H1 (cell line): ENCODE results near the gene FANCL. TPM values are rescaled to one million over a fixed set of nuclear protein-coding genes. Genes with fewer than 3 reads are reported as not detected.
A peak's percentile ranks its signal among the peaks of the same experiment; 100 is the strongest.
"Not testable (repeated sequence)": the region's sequence is repeated elsewhere in the genome, so short reads cannot be mapped to it uniquely, and the experiment has no call there.

Source experiments
- CTCF ChIA-PET: fragments of 300-600 bp; sonication (Branson Sonifier 250); formaldehyde crosslinking; loops from one replicate; lab custom pipeline; 2021; ENCODE audit not compliant: partially characterized antibody; lab: Charles Lee
- POLR2A ChIA-PET: fragments of 300-600 bp; sonication (Branson Sonifier 250); formaldehyde crosslinking; loops from one replicate; lab custom pipeline; 2021; ENCODE audit warnings: inconsistent platforms; ENCODE audit not compliant: partially characterized antibody; lab: Charles Lee
- DNase-seq, 2 experiments: peaks; one replicate each; pipeline versions ENCODE4 v3.0.0 to v3.0.0-alpha.2; 2010 to 2022; ENCODE audit warnings: low spot score in 2 of 2, low read depth in 1 of 2, mixed read lengths in 1 of 2
- FAIRE-seq: peaks from 2 replicates; lab custom pipeline; 2011; peaks lifted over from hg19 to GRCh38; lab: Jason Lieb, UNC
- H2AFZ ChIP-seq: 2 replicates; pipeline ENCODE4 v1.8.1; 2012; ENCODE audit warnings: low read length, inconsistent platforms
- H2AK5ac ChIP-seq: 2 replicates; pipeline ENCODE4 v1.6.1; 2013; ENCODE audit warnings: low read depth, low read length
- H2BK120ac ChIP-seq: replicated peaks from 2 replicates; pipeline ENCODE3; 2013; ENCODE audit warnings: low read depth, low read length, inconsistent platforms
- H2BK12ac ChIP-seq: 2 replicates; pipeline ENCODE4 v1.6.1; 2013; ENCODE audit warnings: low read depth, low read length
- H2BK15ac ChIP-seq: 2 replicates; pipeline ENCODE4 v1.6.1; 2013; ENCODE audit warnings: low read length
- H2BK20ac ChIP-seq: 2 replicates; pipeline ENCODE4 v1.6.1; 2013; ENCODE audit warnings: low read length
- H2BK5ac ChIP-seq: 2 replicates; pipeline ENCODE4 v1.6.1; 2013; ENCODE audit warnings: low read depth, low read length
- H3K14ac ChIP-seq: 2 replicates; pipeline ENCODE4 v1.6.1; 2013; ENCODE audit warnings: inconsistent platforms; ENCODE audit not compliant: insufficient read length
- H3K18ac ChIP-seq: 2 replicates; pipeline ENCODE4 v1.6.1; 2013; ENCODE audit warnings: low read length; ENCODE audit errors: extremely low read depth
- H3K23ac ChIP-seq: 2 replicates; pipeline ENCODE4 v1.6.1; 2013; ENCODE audit warnings: inconsistent platforms; ENCODE audit not compliant: insufficient read length
- H3K23me2 ChIP-seq: 2 replicates; pipeline ENCODE4 v1.6.1; 2013; ENCODE audit warnings: low read depth, low read length
- H3K27ac ChIP-seq: 2 replicates; pipeline ENCODE4 v1.6.1; 2011; ENCODE audit warnings: low read depth, low read length, inconsistent platforms
- H3K27me3 ChIP-seq, 4 experiments: replicated peaks in 1 of 4; 1 replicate in 1 of 4; 2 replicates in 3 of 4; pipeline versions ENCODE4 v1.6.1 to v1.8.1; 2011 to 2013; ENCODE audit warnings: low read length in 3 of 4, mild to moderate bottlenecking in 3 of 4, inconsistent platforms in 2 of 4, mixed read lengths in 2 of 4, moderate library complexity in 1 of 4; ENCODE audit not compliant: control insufficient read depth in 3 of 4, insufficient read depth in 3 of 4; ENCODE audit errors: extremely low read depth in 1 of 4
- H3K36me3 ChIP-seq, 4 experiments: 2 replicates each; pipeline versions ENCODE4 v1.6.1 to v1.8.1; 2011 to 2013; ENCODE audit warnings: mild to moderate bottlenecking in 4 of 4, low read length in 3 of 4, moderate library complexity in 2 of 4, control low read depth in 1 of 4, inconsistent platforms in 1 of 4; ENCODE audit not compliant: insufficient read depth in 4 of 4, control insufficient read depth in 2 of 4
- H3K4ac ChIP-seq: replicated peaks from 2 replicates; pipeline ENCODE3; 2013; ENCODE audit warnings: low read length, low read depth, mixed read lengths, inconsistent platforms; ENCODE audit not compliant: insufficient read length
- H3K4me1 ChIP-seq, 4 experiments: replicated peaks in 1 of 4; 1 replicate in 1 of 4; 2 replicates in 3 of 4; pipeline versions ENCODE4 v1.6.1 to v1.8.1; 2011 to 2013; ENCODE audit warnings: low read length in 3 of 4, inconsistent platforms in 2 of 4, mixed read lengths in 1 of 4; ENCODE audit not compliant: insufficient read depth in 4 of 4, control insufficient read depth in 3 of 4
- H3K4me2 ChIP-seq, 2 experiments: 2 replicates each; pipeline versions ENCODE4 v1.6.1 to v1.8.1; 2011 to 2013; ENCODE audit warnings: low read depth in 2 of 2, low read length in 2 of 2, control low read depth in 1 of 2, inconsistent platforms in 1 of 2, mild to moderate bottlenecking in 1 of 2; ENCODE audit not compliant: insufficient read depth in 1 of 2
- H3K4me3 ChIP-seq, 4 experiments: fragments of 200-600, 300-600 bp in 1 of 4; sonication (generic), shearing (Covaris generic), sonication (Bioruptor Twin) in 1 of 4; 2 replicates each; pipeline versions ENCODE4 v1.5.1 to v1.8.1; 2011 to 2016; ENCODE audit warnings: low read length in 4 of 4, low read depth in 3 of 4, control low read depth in 2 of 4, inconsistent platforms in 2 of 4, mild to moderate bottlenecking in 2 of 4, mixed read lengths in 1 of 4, moderate library complexity in 1 of 4; ENCODE audit not compliant: insufficient read depth in 2 of 4; ENCODE audit errors: extremely low read depth in 1 of 4
- H3K56ac ChIP-seq: replicated peaks from 2 replicates; pipeline ENCODE3; 2013; ENCODE audit warnings: low read depth, mild to moderate bottlenecking, mixed read lengths, low read length, inconsistent platforms; ENCODE audit not compliant: insufficient read length
- H3K79me1 ChIP-seq: 2 replicates; pipeline ENCODE4 v1.6.1; 2013; ENCODE audit warnings: low read depth, low read length, control low read depth
- H3K79me2 ChIP-seq, 2 experiments: 2 replicates each; pipeline versions ENCODE4 v1.6.1 to v1.8.1; 2012 to 2013; ENCODE audit warnings: low read length in 2 of 2, mild to moderate bottlenecking in 2 of 2, inconsistent platforms in 1 of 2; ENCODE audit not compliant: insufficient read depth in 2 of 2, control insufficient read depth in 1 of 2
- H3K9ac ChIP-seq, 4 experiments: replicated peaks in 1 of 4; 1 replicate in 1 of 4; 2 replicates in 3 of 4; pipeline versions ENCODE4 v1.6.1 to v1.8.1; 2011 to 2013; ENCODE audit warnings: low read depth in 3 of 4, low read length in 3 of 4, control low read depth in 2 of 4, mild to moderate bottlenecking in 2 of 4, moderate library complexity in 2 of 4, inconsistent platforms in 1 of 4; ENCODE audit errors: extremely low read depth in 1 of 4
- H3K9me3 ChIP-seq, 2 experiments: 2 replicates each; pipeline versions ENCODE4 v1.6.1 to v1.8.1; 2012 to 2013; ENCODE audit warnings: mild to moderate bottlenecking in 2 of 2, moderate library complexity in 2 of 2, control low read depth in 1 of 2, inconsistent platforms in 1 of 2, low read depth in 1 of 2, low read length in 1 of 2, mixed read lengths in 1 of 2; ENCODE audit not compliant: insufficient read depth in 2 of 2
- H4K20me1 ChIP-seq, 2 experiments: replicated peaks in 1 of 2; 2 replicates each; pipeline versions ENCODE3 to v1.8.1; 2011 to 2013; ENCODE audit warnings: inconsistent platforms in 2 of 2, low read length in 2 of 2, mild to moderate bottlenecking in 1 of 2; ENCODE audit not compliant: insufficient read depth in 2 of 2, control insufficient read depth in 1 of 2
- H4K5ac ChIP-seq: 2 replicates; pipeline ENCODE4 v1.6.1; 2013; ENCODE audit warnings: low read length, low read depth, mixed read lengths, inconsistent platforms; ENCODE audit not compliant: insufficient read length
- H4K8ac ChIP-seq: 2 replicates; pipeline ENCODE4 v1.8.0; 2013; ENCODE audit warnings: mild to moderate bottlenecking, moderate library complexity, low read length, inconsistent platforms; ENCODE audit not compliant: insufficient read depth; ENCODE audit errors: extremely low read depth
- H4K91ac ChIP-seq: replicated peaks from 2 replicates; pipeline ENCODE3; 2013; ENCODE audit warnings: low read length, mixed read lengths, inconsistent platforms; ENCODE audit not compliant: insufficient read length
- POLR2A ChIP-seq, 2 experiments: IDR thresholded peaks; 1 replicate in 1 of 2; 2 replicates in 1 of 2; pipeline ENCODE4 v1.6.1; 2011; ENCODE audit warnings: low read depth in 2 of 2, low read length in 2 of 2, mild to moderate bottlenecking in 2 of 2; ENCODE audit errors: control extremely low read depth in 1 of 2
- WGBS, 2 experiments: shearing (Covaris generic) in 1 of 2; methylation state at CpG; one replicate each; pipeline versions ENCODE4 v1.1.6 to v1.1.7; 2013 to 2015; ENCODE audit warnings: low lambda C conversion rate in 2 of 2, mixed read lengths in 2 of 2, inconsistent platforms in 1 of 2, low coverage in 1 of 2, missing lambda C conversion rate in 1 of 2; ENCODE audit not compliant: insufficient replicate concordance in 2 of 2, insufficient coverage in 1 of 2, insufficient read length in 1 of 2; ENCODE audit errors: extremely low coverage in 1 of 2, missing lambda C conversion rate in 1 of 2; 5-methylcytosine and 5-hydroxymethylcytosine counted together
- polyA plus RNA-seq, 7 experiments: library from polyadenylated mRNA; depleted of rRNA in 3 of 7; stranded (reverse) in 5 of 7; unstranded in 2 of 7; fragments of >200 nt in 5 of 7; fragments of 200-250 nt in 2 of 7; gene quantifications; 1 replicate in 5 of 7; 2 replicates in 1 of 7; 4 replicates in 1 of 7; pipeline versions ENCODE4 v1.2.1 to v1.2.3, GENCODE V29; 2011 to 2013; ENCODE audit warnings: missing spikeins in 2 of 7, mixed read lengths in 2 of 7
- total RNA-seq: library from RNA; stranded (reverse); fragmentation: NEBNext Ultra II Directional; extraction: Animal tissue kit (Norgen Biotek cat#: 25700); gene quantifications from 2 replicates; pipeline ENCODE4 v1.2.1, GENCODE V29; 2021

FANCL gene
- total and polyA plus RNA-seq, 2 of the 8 experiments (the other 6 are each of a cell fraction or from before 2014, with no cell fraction given) = 38.7 to 55.9 TPM

DNA sequence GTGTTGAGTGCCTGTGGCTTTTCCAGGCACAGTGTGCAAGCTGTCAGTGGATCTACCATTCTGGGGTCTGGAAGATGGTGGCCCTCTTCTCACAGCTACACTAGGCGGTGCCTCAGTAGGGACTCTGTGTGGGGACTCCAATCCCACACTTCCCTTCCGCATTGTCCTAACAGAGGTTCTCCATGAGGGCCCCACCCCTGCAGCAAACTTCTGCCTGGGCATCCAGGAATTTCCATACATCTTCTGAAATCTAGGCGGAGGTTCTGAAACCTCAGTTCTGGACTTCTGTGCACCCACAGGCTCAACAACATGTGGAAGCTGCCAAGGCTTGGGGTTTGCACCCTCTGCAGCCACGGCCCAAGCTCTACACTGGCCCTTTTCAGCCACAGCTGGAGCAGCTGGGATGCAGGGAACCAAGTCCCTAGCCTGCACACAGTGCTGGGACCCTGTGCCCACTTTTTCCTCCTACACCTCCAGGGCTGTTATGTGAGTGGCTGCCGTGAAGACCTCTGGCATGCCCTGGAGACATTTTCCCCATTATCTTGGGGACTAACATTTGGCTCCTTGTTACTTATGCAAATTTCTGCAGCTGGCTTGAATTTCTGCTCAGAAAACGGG lies 30.1 kb downstream of the FANCL start:
- CTCF ChIA-PET = interaction anchor here (0.7 kb wide), 1 partner anchor 22 kb away, joined by 3 read pairs; no protein-coding TSS in a partner anchor
- H3K4me1 ChIP-seq = peaks cover 7 to 16% (median 11%) of the 10 kb centered on the region in 4 experiments
- H3K56ac ChIP-seq, H3K23me2 ChIP-seq, H3K27me3 ChIP-seq, DNase-seq, H4K20me1 ChIP-seq, H3K4me2 ChIP-seq, H2BK5ac ChIP-seq, H4K8ac ChIP-seq, H2BK15ac ChIP-seq, FAIRE-seq, H3K18ac ChIP-seq, POLR2A ChIA-PET, H4K5ac ChIP-seq, H3K4ac ChIP-seq, H2BK120ac ChIP-seq, H2BK20ac ChIP-seq, H3K27ac ChIP-seq, H4K91ac ChIP-seq, H2AFZ ChIP-seq, H3K4me3 ChIP-seq, H3K23ac ChIP-seq, H3K14ac ChIP-seq, H3K9ac ChIP-seq, H3K79me1 ChIP-seq: not testable (repeated sequence)
- peaks cover 2 to 49% (median 31%) of the 10 kb centered on the region in 4 experiments; a peak in 7 of 8 replicates for H3K36me3 ChIP-seq
- H3K79me2 ChIP-seq = peaks cover 0 to 39% of the 10 kb centered on the region in 2 experiments; a peak in 2 of 4 replicates
- 96% methylated on average over 6 of the region's 6 CpGs; no CpG with 5 or more reads in 1 of the 2 experiments for WGBS, 2 experiments
- peaks cover 15% of the 10 kb centered on the region in 2 experiments for H3K9me3 ChIP-seq
- TF ChIP-seq POLR2A (IDR thresholded peaks at IDR 0.05; ENCODE audit: control extremely low read depth in 1 of 2, low read depth in 2 of 2, low read length in 2 of 2) = peak in 1 of 2 experiments; percentile 22; a peak in 1 of 3 replicates
- TF ChIP-seq, all 59 proteins: peak for 1; not testable (repeated sequence) for 58
- not testable (repeated sequence) for H2AK5ac ChIP-seq, H2BK12ac ChIP-seq
